ENCODE results near the gene EGFL8.

The EGFL8 gene

GRCh38 chr6:32173051-32173727 is 8.8 kb downstream of the EGFL8 start:
- H3K4me3 ChIP-seq (ENCODE audit: low read depth in 1 of 2, low read length in 2 of 2), result no peak overlapping the region
- H3K4me1 ChIP-seq (ENCODE audit: insufficient read depth, low read length), result peaks cover 25% of the 10 kb centered on the region
- H3K27me3 ChIP-seq (ENCODE audit: control insufficient read depth in 1 of 2, insufficient read depth in 2 of 2, low read length in 2 of 2), result no peaks in the 10 kb centered on the region
- H3K27ac ChIP-seq (ENCODE audit: low read depth, low read length), result peak overlapping the region; percentile 17
- H3K36me3 ChIP-seq (ENCODE audit: insufficient read depth, low read length), result peaks cover 30% of the 10 kb centered on the region
- no peak overlapping the region for H3K9ac ChIP-seq (ENCODE audit: low read length)
- no peaks in the 10 kb centered on the region for H3K9me3 ChIP-seq (ENCODE audit: low read length)

- Histone ChIP-seq H3K4me3 (ENCODE audit: low read depth in 1 of 2, low read length in 2 of 2) (peak overlapping the region in 1 of 2 donors; percentile 68), H3K9ac (ENCODE audit: low read length) (no peak overlapping the region), H3K9me3 (ENCODE audit: low read length) (no peaks in the 10 kb centered on the region), H3K4me1 (ENCODE audit: insufficient read depth, low read length) (peaks cover 33% of the 10 kb centered on the region), H3K27me3 (ENCODE audit: control insufficient read depth in 1 of 2, insufficient read depth in 2 of 2, low read length in 2 of 2) (no peaks in the 10 kb centered on the region), H3K36me3 (ENCODE audit: insufficient read depth, low read length) (peaks cover 23% of the 10 kb centered on the region), H3K27ac (ENCODE audit: low read depth, low read length) (no peak overlapping the region)
Measured at GRCh38 chr6:32174416-32174815, 10.0 kb downstream of the EGFL8 start.

- H3K4me3 ChIP-seq (ENCODE audit: low read depth in 1 of 2, low read length in 2 of 2), result peak overlapping the region; percentile 39 to 68
- no peaks in the 10 kb centered on the region for H3K27me3 ChIP-seq (ENCODE audit: control insufficient read depth in 1 of 2, insufficient read depth in 2 of 2, low read length in 2 of 2)
- H3K4me1 ChIP-seq (ENCODE audit: insufficient read depth, low read length), result peaks cover 39% of the 10 kb centered on the region
- peaks cover 23% of the 10 kb centered on the region for H3K36me3 ChIP-seq (ENCODE audit: insufficient read depth, low read length)
- peak overlapping the region; percentile 100 for H3K27ac ChIP-seq (ENCODE audit: low read depth, low read length)
- peak overlapping the region; percentile 97 for H3K9ac ChIP-seq (ENCODE audit: low read length)
- H3K9me3 ChIP-seq (ENCODE audit: low read length), result no peaks in the 10 kb centered on the region
Measured at GRCh38 chr6:32175322-32175710, 10.9 kb downstream of the EGFL8 start.

- Histone ChIP-seq H3K4me3 (ENCODE audit: low read depth in 1 of 2, low read length in 2 of 2) (peak within 1 kb of the TSS; percentile 68 to 73), H3K9ac (ENCODE audit: low read length) (peak within 1 kb of the TSS; percentile 97), H3K4me1 (ENCODE audit: insufficient read depth, low read length) (peaks cover 42% of the 10 kb centered on the region), H3K27ac (ENCODE audit: low read depth, low read length) (peak within 1 kb of the TSS; percentile 100), H3K27me3 (ENCODE audit: control insufficient read depth in 1 of 2, insufficient read depth in 2 of 2, low read length in 2 of 2) (no peaks in the 10 kb centered on the region), H3K9me3 (ENCODE audit: low read length) (no peaks in the 10 kb centered on the region), H3K36me3 (ENCODE audit: insufficient read depth, low read length) (peaks cover 23% of the 10 kb centered on the region)
Measured at GRCh38 chr6:32175711-32176475, 11.5 kb downstream of the EGFL8 start, which contains the start of gene AGPAT1. Gene AGPAT1 (minus strand): TSS chr6:32176084. CDS start chr6:32171496, 4,588 bp downstream.

DNA sequence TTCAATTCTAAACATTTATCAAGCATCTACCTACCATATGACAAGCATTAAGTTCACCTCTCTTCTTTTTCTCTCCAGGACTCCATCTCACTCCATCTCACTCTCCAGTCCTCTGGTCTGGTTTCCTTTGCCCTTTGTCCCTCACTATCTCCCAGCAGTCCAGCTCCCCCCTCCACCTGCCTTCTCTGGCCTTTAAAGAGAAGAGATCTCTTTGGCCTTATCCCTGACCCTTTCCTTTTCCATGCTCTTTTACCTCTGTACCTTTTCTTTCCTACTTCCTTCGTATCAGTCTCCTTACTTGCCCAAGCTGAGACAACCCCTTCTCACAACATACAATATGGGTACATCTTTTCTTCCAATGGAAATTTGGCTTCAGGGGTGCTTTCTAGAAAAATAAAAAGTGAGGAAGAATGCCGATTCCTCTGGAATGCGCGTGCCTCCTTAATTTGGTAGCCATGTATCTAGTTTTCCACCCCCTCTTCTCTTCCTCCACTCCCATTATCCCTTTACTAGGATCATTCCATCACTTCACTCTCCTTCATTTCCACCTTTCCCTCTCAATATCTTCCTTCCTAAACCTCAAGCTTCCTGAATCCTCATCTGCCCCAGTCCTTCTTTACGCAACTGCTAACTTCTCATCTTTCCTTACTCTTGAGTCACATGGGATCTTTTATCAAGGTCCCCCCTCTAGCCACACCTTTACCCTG is 12.2 kb downstream of the EGFL8 start:
- H3K4me1 ChIP-seq (ENCODE audit: insufficient read depth, low read length), result peaks cover 47% of the 10 kb centered on the region
- H3K27ac ChIP-seq (ENCODE audit: low read depth, low read length), result peak overlapping the region; percentile 100
- H3K4me3 ChIP-seq (ENCODE audit: low read depth in 1 of 2, low read length in 2 of 2), result peak overlapping the region; percentile 68 to 73
- peaks cover 25% of the 10 kb centered on the region for H3K36me3 ChIP-seq (ENCODE audit: insufficient read depth, low read length)
- no peaks in the 10 kb centered on the region for H3K27me3 ChIP-seq (ENCODE audit: control insufficient read depth in 1 of 2, insufficient read depth in 2 of 2, low read length in 2 of 2)
- no peaks in the 10 kb centered on the region for H3K9me3 ChIP-seq (ENCODE audit: low read length)
- H3K9ac ChIP-seq (ENCODE audit: low read length), result peak overlapping the region; percentile 55

DNA sequence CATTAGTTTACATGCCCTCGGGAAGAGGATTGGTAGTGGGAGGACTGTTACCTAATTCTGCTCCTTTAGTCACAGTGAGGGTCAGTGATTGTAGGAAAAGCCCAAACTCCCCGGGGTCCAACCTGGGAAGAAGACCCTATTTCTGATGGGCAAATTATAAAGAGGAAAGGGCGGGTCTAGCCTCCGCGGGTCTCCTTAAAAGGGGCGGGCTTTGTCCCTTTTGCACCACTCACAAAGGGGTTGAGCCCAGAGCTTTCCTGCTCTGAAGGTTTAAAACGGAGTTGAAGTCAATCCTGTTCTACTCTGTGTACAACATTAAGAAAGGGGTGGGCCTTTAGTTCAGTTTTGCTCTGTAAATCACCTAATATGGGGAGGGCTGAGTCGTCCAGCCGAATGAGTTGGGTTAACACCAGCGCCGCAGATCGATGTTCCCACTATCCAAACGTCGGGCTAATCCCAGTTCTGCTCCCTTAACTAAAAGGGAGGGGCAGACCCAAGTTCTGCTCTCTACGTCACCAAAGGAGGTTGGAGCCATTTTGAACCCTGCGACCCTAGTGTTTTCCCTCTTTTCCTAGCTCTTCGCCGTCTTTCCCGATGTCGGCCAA is 12.9 kb downstream of the EGFL8 start:
- Histone ChIP-seq H3K4me3 (ENCODE audit: low read depth in 1 of 2, low read length in 2 of 2) (peak overlapping the region; percentile 68 to 73), H3K4me1 (ENCODE audit: insufficient read depth, low read length) (peaks cover 47% of the 10 kb centered on the region), H3K9ac (ENCODE audit: low read length) (peak overlapping the region; percentile 55), H3K27ac (ENCODE audit: low read depth, low read length) (peak overlapping the region; percentile 100), H3K36me3 (ENCODE audit: insufficient read depth, low read length) (peaks cover 26% of the 10 kb centered on the region), H3K27me3 (ENCODE audit: control insufficient read depth in 1 of 2, insufficient read depth in 2 of 2, low read length in 2 of 2) (no peaks in the 10 kb centered on the region), H3K9me3 (ENCODE audit: low read length) (no peaks in the 10 kb centered on the region)

DNA sequence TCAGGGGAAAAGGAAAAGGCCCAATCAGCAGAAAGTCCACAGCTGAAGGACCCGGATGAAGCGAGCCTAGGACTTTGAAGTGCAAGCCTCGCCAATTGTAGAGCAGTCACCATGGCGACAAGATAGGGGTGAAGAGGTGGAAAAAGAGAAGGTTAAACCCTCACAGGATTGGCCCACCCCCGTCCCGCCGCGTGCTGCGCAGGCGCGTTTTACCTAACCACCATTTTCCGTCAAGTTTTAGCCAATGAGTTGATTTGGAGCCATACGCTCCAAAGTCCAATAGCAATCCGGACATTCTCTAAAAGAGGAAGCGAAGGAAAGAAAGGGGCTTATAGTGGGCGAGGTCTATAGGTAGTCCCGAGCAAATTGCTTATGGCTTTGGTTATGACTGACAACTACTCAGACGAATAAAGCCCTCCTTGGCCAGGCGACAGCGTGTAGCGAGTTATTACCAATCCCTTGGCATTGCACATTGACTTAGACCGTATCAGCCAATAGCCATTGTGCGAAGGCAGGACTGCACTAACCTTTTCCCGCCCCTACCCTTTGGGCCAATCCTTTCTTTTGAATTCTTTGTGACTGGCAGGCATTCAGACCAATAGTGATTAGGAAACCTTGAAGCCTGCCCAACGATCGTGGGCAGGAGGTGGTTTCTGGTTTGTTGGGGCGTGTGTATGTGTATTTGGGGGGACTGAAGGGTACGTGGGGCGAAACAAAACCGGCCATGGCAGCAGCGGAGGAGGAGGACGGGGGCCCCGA is 13.6 kb downstream of the EGFL8 start, which contains the start of gene RNF5:
Gene RNF5 (plus strand): TSS at position 618 of the 759 bp plus-strand sequence. CDS start 107 bp downstream, at position 725.
- no peaks in the 10 kb centered on the region for H3K9me3 ChIP-seq (ENCODE audit: low read length)
- no peaks in the 10 kb centered on the region for H3K27me3 ChIP-seq (ENCODE audit: control insufficient read depth in 1 of 2, insufficient read depth in 2 of 2, low read length in 2 of 2)
- peak within 1 kb of the TSS; percentile 73 for H3K9ac ChIP-seq (ENCODE audit: low read length)
- H3K36me3 ChIP-seq (ENCODE audit: insufficient read depth, low read length), result peaks cover 32% of the 10 kb centered on the region
- peak within 1 kb of the TSS; percentile 68 to 86 for H3K4me3 ChIP-seq (ENCODE audit: low read depth in 1 of 2, low read length in 2 of 2)
- H3K4me1 ChIP-seq (ENCODE audit: insufficient read depth, low read length), result peaks cover 47% of the 10 kb centered on the region
- peak within 1 kb of the TSS; percentile 100 for H3K27ac ChIP-seq (ENCODE audit: low read depth, low read length)

DNA sequence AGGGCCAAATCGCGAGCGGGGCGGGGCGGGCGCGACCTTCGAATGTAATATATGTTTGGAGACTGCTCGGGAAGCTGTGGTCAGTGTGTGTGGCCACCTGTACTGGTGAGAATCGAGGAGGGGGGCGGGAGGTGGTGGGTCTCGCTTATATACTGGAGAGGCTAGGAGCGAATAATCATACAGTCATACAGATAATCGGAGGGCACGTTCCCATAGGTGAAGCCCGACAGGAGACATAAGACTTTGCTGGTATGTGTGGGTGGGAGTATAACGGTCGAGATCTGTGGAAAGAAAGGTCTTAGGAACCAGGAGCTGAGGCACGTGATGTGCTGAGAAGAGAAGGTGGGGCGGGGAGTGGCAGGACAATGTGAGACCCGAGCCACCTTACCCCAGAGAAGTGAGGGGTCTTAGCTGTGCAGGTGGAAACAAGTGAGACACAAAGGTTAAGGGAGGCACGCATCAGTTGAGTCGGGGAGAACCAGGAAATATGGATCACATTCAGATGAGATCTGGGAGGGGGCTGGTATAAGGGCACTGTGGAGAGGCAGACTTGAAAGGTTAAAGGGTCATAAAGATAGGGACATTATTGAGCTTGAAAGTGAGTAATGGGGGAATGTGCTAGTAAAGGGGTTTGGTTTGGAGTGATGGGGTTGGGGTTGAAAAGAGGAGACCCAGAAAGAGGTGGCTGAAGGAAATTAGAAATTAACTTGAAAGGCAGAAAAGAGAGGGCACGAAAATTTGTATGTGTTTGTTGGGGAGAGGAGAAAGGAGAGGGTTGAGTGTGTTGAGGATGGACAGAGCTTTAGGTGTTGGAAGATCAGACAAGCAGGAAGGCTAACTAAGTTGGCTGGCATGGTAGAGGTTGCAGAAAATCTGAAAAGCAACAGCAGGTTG is 14.4 kb downstream of the EGFL8 start:
- Histone ChIP-seq H3K9ac (ENCODE audit: low read length) (peak overlapping the region; percentile 73), H3K4me1 (ENCODE audit: insufficient read depth, low read length) (peaks cover 47% of the 10 kb centered on the region), H3K27me3 (ENCODE audit: control insufficient read depth in 1 of 2, insufficient read depth in 2 of 2, low read length in 2 of 2) (no peaks in the 10 kb centered on the region), H3K4me3 (ENCODE audit: low read depth in 1 of 2, low read length in 2 of 2) (peak overlapping the region; percentile 68 to 86), H3K27ac (ENCODE audit: low read depth, low read length) (peak overlapping the region; percentile 100), H3K36me3 (ENCODE audit: insufficient read depth, low read length) (peaks cover 40% of the 10 kb centered on the region), H3K9me3 (ENCODE audit: low read length) (no peaks in the 10 kb centered on the region)

DNA sequence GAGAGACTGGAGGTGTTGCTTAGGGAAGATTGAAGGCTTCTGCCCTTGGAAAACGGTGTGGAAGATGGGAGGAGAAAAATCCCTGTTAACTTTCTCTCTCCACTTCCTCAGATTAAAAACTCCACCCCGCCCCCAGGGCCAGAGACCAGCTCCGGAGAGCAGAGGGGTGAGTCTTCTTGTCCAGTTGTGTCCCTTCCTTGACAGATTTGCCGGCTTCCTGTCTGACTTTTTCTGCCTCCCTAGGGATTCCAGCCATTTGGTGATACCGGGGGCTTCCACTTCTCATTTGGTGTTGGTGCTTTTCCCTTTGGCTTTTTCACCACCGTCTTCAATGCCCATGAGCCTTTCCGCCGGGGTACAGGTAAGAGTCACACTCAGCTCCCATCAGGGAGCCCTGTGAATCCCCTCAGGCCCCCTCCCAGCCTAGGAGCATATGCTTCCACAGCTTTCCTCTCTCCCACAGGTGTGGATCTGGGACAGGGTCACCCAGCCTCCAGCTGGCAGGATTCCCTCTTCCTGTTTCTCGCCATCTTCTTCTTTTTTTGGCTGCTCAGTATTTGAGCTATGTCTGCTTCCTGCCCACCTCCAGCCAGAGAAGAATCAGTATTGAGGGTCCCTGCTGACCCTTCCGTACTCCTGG is 15.5 kb downstream of the EGFL8 start:
- H3K27ac ChIP-seq (ENCODE audit: low read depth, low read length), result no peak overlapping the region
- no peak overlapping the region for H3K4me3 ChIP-seq (ENCODE audit: low read depth in 1 of 2, low read length in 2 of 2)
- no peaks in the 10 kb centered on the region for H3K9me3 ChIP-seq (ENCODE audit: low read length)
- peaks cover 40% of the 10 kb centered on the region for H3K36me3 ChIP-seq (ENCODE audit: insufficient read depth, low read length)
- H3K27me3 ChIP-seq (ENCODE audit: control insufficient read depth in 1 of 2, insufficient read depth in 2 of 2, low read length in 2 of 2), result no peaks in the 10 kb centered on the region
- H3K4me1 ChIP-seq (ENCODE audit: insufficient read depth, low read length), result peaks cover 37% of the 10 kb centered on the region
- no peak overlapping the region for H3K9ac ChIP-seq (ENCODE audit: low read length)

Data from muscle layer of colon (tissue), 2 donors.